Muscle of back (tissue), 11 donors: ENCODE measurements around the gene TBC1D5. TPM values are rescaled to one million over a fixed set of nuclear protein-coding genes. Genes with fewer than 3 reads are reported as not detected.
"Not testable (repeated sequence)": the region's sequence is repeated elsewhere in the genome, so short reads cannot be mapped to it uniquely, and the experiment has no call there.

ENCODE experiments used
- DNase-seq, 3 donors: peaks; one replicate each; pipeline versions ENCODE4 v3.0.0 to v3.0.0-alpha.2; 2013
- polyA plus RNA-seq, 10 donors: library from polyadenylated mRNA; unstranded; fragments of 120-200 nt; gene quantifications; one replicate each; pipeline ENCODE4 v1.2.1, GENCODE V29; 2013; ENCODE audit not compliant: insufficient read length in 10 of 10

The TBC1D5 gene
- polyA plus RNA-seq, 10 donors: 25.5 to 37.7 (median 32.2) TPM

DNA sequence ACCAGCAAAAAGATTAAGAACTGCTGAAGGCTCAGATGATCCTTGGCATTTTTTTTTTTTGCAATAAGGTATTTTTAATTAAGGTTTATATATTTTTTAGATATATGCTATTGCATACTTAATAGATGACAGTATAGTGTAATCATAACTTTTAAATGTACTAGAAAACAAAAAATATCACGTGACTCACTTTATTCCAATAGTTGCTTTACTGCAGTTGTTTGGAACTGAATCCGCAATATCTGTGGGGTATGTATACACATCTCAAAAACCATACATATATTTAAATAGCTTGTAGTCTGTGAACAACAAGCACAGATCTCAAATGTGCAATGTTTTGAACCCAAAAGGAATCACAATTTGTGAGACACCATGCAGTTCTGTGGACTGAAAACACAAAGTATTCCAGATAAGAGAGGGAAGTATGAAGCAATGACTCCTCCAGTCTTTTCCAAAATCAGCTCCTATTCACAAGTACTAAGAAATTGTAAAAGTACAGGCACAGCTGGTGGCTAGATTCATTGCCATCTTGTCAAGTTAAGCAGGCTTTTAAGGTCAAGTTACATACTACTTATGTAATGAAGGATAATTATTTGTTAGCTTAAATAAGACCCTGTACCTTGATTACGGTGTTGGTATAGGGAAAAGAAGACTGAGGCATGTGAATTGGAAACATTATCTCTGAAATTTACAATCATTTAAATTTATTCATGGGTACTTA is 331.1 kb downstream of the TBC1D5 start:
- no peak for DNase-seq

DNA sequence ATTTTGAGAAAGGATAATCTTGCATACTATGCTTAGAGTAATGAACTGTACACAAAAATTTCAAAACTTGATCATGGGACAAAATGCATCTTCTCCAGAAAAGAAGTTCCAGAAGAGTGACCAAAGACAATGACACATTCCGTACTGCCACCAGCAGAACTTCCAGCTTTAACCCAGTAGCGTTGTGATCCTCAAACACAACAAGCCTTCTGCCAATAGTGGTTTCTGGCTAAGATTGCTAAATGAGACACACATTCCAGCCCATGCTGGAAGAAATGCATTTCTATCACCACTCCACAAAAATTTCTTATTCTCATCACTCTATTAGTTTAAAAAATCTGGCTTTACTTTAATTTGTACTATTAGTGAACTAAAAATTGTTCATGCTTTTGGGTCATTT is 334.9 kb downstream of the TBC1D5 start:
- no peak for DNase-seq

DNA sequence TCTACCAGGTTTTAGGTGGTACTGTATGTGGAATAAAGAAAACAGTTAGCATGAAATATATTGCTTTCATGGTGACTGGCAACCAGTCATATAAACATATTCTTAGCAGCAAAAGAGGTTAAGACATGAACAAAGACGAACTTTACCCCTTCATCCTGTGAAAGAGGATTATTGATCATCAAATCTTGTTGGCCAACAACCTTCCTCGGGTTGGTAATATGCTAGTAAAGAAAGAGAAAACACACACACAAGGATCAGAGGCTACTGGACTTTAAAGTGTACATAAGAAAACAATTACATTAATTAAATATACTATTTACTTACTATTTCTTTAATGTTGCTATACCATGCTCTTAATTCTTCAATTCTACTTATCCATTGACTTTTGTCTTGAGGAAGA is 337.9 kb downstream of the TBC1D5 start:
- no peak for DNase-seq

DNA sequence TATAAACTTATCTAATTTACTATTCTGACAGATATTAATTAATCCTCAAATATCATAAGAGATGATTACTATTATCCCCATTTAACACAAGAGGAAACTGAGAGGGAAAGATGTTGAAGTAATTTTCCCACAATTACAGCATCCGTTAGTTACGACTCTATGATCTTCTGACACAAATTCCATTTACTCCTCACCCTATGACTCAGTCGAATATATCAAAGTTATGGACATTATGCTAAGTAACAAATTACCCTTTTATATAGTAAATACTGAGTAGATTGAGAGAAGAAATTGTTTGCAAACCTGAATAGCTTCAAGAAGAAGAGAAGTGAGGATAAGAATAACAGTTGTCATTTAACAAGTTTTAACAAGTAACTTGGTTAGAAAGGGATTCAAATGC is 340.0 kb downstream of the TBC1D5 start:
- DNase-seq: no peak

DNA sequence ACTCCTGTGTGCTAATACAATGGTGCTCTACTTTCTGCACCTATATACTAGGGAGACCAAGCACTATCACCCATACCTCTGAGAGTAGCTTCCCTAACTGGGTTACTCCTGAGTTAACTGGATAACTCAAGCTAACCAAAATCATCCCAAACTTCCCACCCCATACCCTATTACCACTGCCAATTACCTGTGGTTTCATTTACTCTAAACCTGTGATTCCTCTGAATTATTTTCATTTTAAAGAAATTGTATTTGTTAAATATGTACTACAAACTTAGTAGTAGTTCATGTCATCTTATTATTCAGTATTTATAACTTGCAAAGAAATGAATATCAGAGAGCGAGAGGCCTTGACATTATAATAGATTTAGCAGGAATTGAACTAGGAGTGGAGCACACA is 340.5 kb downstream of the TBC1D5 start:
- no peak for DNase-seq

DNA sequence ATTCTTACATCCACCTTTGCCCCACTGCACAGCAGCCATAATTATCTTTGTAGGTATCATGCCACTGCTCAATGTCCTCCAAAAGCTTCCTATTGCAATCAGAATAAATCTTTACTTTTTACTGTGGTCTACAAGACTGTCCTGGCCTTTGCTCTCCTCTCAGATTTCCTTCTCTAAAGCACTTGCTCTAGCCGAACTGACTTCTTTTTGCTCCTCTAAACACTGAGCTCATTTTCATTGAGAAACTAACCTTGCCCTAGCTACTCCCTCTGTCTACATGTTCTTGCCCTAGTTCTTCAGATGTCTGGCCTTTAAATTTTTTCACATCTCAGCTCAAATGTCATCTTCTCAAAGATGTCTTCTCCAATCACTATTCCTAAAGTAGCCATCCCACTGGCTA is 342.8 kb downstream of the TBC1D5 start:
- no peak for DNase-seq

DNA sequence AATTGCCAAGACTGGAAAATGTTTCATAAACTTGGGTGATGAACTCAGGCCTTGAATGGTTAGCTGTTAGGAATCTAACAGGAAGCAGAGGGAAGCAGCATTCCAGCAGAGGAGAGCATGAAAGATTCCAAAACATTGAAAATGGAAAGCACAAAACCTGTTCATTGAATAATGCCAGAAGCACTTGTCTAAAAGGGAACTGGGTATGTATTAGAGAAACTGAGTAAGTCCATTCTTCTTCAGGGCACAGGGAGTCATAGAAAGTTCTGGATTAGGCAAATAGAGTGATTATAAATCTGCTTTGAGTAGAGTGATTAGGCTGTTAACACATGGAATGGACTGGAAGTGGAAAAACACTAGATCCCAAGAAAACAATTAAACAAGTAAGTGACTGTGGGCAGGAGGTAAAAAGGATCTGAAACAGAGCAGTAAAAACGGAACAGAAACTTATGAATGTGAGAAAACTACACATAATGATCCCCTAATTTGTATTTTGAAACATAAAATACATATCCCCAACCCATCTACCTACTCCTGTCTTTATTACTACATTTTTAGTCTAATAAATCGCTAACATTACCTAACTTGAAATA is 343.4 kb downstream of the TBC1D5 start:
- no peak for DNase-seq

DNA sequence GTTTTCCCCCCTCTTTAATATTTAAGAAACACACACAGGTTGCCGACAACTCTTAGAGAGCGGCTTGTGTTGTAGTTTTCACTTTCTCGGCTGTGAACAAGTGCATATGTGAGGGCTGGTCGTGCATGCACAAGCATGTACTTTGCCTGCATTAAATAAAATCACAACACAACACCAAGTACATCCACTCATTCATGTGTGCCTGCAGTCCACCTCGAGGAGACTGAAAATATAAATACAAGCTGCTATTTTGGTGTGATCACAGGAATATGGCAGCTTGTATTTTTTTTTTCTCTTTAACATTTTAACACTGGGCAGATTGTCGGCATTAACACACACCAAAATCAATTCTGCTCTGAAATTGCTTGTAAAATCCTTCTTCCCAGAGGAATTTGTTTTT is 346.4 kb downstream of the TBC1D5 start:
- DNase-seq: no peak

DNA sequence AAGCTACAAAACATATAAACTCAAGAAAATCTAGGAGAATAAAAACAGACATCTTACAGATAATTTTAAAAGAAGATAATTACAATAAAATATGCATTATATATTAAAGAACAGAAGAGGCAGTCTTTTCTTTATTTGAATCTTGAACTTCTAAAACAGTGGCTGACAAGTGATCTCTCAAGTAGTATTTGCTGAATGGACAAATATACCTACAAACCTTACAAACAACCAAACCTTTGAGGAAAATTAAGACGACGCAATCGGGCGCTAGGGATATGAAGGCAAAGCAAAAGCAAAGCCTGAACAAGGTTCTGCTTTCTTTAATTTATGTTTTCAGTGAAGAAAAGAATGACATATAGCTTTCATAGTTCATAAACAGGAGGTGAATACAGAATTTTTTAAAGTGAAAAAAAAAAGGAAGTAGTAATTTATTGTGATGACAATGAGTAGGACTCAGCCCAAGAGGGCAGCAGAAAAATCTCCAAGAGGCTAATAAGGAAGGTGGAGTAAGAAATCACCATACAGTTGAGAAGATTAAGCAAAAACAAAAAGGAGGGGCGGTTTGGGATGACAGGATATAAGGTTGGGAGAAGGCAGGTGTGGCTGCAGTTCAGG is 347.8 kb downstream of the TBC1D5 start:
- DNase-seq: no peak

DNA sequence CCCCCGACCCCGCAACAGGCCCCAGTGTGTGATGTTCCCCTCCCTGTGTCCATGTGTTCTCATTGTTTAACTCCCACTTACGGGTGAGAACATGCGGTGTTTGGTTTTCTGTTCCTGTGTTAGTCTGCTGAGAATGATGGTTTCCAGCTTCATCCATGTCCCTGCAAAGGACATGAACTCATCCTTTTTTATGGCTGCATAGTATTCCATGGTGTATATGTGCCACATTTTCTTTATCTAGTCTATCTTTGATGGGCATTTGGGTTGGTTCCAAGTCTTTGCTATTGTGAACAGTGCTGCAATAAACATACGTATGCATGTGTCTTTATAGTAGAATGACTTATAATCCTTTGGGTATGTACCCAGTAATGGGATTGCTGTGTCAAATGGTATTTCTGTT is 349.9 kb downstream of the TBC1D5 start:
- not testable (repeated sequence) for DNase-seq

DNA sequence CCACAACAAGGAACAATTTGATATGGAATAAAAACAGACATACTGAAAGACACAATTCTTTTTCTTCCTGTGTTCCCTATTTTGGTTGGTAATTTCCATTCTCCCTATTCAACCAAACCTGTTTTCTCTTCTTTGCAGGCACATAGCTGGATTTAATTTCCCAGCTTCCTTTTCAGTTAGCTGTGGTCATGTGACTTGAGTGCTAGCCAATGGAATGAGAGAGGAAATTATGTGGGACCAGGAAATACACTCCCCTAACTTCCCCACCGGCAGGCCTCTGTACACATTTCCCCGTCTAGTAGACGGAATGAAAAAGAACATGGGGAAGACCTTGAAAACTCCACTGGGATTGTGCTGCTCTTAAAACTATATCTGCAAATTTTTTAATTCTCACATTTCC is 351.6 kb downstream of the TBC1D5 start:
- DNase-seq: no peak

DNA sequence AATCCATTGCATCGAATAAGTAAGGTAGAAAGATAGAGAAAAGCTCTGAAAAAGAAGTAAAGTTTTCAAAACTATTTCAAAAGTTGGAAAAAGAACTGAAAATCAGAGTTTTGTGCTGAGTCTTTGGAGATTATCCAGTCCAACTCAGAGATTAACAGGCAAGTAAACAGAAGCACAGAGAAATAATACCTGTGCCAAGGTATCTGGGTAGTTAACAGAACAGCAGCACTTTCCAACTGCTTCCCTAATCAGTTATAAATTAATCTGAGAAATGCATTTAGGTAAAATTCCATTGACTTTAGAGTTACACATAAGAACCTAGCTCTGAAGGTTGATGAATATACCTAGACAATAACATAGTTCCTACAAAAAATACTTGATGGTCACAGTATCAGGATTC is 355.3 kb downstream of the TBC1D5 start:
- no peak for DNase-seq

DNA sequence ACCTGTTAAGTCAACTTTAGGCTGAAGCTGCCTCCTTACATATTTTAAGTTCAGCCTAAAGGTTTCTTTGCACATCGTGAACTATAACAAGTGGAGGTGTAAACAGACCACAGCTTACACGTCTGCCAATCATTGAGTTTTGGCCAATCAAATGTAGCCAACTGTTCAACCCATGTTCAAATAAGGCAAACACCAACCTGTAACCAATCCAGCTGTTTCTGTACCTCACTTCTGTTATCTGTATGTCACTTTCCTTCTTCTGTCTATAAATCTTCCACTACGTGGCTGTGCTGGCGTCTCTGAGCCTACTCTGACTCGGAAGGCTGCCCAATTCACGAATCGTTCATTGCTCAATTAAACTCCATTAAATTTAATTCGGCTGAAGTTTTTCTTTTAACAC is 356.0 kb downstream of the TBC1D5 start:
- DNase-seq: no peak

DNA sequence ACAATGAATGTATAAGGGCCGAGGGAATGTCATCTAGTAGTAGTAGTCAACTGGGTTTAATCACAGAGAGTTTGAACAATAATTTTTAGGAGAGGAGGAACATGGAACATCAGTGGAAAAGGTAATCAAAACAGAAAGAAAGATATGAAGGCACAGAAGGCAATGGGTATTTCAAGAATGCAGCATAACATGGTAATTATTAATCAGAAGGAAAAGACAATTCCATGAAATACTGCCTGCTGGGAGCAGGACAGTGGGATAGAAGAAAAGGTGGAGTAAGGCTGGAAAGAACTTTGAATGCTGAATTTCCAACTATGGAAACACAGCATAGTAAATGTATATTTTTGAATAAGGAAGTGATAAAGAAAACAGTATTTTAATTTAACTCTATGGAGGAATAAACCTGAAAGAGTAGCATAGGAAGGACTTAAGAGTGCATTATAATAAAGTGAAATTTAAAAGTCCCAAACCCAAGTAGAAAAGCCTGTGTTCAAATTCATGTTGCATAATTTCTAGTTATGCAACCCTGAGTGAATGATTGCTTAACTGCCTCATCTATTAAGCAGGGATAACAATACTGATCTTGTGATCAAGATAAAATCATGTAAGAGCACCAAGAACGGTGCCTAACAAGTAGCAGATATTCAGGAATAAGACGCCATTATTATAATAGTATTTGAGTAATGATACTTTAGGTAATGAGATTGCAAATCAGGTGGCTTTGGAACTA is 357.7 kb downstream of the TBC1D5 start:
- DNase-seq: no peak

DNA sequence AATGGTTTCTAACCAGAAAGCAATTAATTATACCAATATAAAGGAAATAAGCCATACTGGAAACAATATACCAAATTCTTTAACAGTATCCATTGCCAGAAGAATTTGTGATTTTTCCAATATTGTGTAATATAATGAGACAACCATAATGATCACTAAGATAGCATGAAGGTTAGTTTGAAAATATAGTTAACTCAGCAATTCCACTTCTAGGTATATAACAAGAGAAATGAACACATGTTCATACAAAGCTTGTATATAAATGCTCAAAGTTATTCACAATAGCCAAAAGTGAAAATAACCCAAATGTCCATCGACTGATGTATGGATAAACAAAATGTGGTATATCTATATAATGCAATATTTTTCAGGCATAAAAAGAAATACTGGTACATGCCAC is 369.1 kb downstream of the TBC1D5 start:
- DNase-seq: no peak

DNA sequence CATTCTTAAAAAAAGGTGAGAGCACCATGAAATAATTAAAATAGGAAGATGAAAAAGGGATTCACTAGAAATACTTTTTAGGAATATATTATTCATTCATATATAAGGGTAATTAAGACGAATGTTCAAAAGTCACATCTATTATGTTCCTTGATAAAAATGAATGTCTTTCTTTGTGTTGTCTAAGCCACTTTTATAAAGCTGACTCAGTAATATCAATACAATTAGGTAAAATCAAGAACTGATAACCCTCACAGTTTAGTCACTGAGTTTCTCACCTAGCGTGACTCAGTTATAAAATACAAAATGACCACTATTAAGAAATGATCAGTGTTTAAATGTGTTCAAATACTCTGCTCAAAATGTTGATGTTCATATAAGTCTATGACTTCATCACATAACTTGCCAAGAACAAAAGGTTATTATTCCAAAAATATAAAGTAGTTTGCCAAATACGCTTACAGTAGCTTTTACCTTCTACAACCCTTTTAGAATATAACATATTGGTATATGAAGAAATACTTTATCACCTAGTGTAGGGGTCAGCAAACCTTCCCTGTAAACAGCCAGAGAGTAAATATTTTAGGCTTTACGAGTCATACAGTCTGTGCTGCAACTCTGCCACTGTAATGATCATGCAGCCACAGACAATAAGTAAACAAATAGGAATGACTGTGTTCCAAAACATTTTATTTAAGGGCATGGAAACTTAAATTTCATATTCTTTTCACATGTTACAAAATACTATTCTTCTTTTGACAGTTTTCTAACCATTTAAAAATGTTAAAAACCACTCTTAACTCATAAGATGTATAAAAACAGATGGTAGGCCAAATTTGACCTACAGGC is 369.8 kb downstream of the TBC1D5 start:
- peak; percentile 5 to 55 (median 25) for DNase-seq

DNA sequence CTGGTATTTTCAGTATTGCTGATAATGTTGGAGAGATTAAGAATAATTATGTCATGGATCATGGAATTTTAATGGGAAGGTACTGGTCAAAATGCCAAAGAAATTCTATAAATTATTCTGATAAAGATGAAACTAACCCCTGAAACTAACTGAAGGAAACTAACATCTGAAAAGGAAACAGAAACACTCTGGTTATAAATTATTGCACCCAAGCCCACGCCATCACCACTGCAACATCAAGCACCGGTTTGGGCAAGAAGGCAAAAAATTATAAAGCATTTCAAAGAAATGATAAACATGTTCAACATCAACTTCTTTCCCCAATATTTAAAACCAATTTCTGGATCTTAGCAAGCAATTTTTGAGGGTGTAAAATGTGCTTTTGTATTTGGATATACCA is 372.5 kb downstream of the TBC1D5 start:
- no peak for DNase-seq

DNA sequence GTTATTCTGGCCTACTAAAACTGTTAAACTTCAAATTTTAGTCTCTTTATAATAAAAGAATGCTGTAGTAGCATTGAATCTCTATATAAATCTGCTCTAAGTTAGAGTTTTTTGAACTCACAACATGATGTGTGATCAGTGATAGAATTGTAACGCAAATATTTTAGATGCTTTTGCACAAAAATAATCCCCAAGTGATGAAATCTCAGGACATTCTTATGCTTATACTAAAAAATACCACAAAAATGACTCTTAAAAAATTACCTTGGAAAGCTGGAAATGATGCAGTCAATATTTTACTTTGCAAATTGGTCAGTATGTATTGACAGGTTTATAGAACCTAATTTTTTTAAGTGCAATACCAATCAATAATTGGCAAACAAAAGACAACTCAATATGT is 375.3 kb downstream of the TBC1D5 start:
- no peak for DNase-seq

DNA sequence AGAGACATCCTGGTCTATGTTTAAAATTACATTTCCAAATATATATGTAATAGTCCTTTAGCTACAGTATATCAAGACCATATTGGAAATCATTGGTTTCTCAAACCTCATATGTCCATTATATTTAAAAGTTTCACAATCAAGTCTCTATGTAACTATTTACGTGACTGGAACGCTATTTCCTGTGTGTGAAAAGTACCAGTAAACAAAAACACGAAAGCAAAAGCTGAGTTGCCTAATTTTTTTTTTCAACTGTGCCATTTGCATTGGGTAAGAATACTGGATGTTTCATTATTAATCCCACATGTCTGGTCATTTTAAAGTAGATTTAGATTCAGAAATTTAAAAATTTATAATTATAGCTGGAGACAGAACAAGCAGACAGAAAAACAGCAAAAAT is 381.4 kb downstream of the TBC1D5 start:
- DNase-seq: no peak

DNA sequence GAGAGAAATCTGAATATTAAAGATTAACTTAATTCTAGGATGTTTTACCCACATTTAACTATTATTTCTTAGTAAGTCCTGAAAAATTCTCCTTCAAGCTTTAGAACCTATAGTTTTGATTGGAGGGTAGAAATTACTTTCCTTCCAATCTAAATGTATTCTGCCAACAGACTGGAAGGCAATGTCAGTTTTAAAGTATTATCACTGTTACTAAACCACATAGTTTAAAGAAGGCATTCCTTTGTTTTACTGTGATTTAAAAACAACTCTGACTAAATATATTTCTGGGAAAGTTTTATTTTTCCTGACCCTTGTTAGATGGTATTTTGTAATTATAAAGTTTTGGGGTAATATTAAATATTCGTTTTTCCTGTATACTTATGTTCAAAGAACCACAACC is 382.5 kb downstream of the TBC1D5 start:
- DNase-seq: no peak

DNA sequence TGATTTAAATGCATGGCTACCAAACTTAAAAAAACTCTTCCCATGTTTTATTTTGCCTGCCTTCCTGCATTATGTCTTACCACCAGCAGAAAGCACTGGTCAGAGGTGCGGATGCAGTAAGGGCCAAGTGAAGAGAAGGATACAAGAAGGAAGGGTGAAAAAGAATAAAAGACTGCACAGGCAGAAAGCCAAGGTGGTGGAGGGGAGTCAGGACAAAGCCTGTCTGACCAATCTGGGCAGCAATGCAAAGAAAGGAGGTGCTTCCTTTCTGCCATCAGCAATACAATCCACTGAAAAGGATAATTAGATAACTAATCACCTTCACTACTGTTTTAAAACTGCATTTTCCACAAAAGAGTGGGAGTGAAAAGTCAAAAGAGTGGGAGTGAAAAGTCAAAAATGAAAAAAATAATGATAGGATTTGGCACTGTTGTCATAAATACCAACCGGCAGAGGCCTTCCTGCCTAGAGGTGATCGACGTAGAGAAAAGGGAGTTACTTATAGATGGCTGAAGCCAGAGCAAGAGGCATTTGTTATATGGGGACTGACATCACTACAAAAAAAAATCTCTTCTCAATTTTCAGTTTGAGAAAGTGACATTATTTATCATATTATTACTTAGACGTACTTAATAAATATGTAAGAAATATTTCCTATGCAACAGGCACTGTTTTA is 385.3 kb downstream of the TBC1D5 start:
- no peak for DNase-seq
